WTC11 (cell line): ENCODE results near the gene GPR26. TPM values are rescaled to one million over a fixed set of nuclear protein-coding genes. Genes with fewer than 3 reads are reported as not detected.

Source experiments
- ATAC-seq: fragments of 200-7000 bp; cut with Tn5 transposase; 2 replicates; pipeline ENCODE4 v1.10.0; 2021; ENCODE audit warnings: mild to moderate bottlenecking, moderate library complexity
- CTCF ChIA-PET: fragments of 300-600 bp; sonication (Branson Sonifier 250); formaldehyde crosslinking; loops from one replicate; lab custom pipeline; 2021; ENCODE audit warnings: antibody characterized with exemption; lab: Charles Lee
- POLR2A ChIA-PET: fragments of 350-600 bp; sonication (Branson Sonifier 250); formaldehyde crosslinking; loops from one replicate; lab custom pipeline; 2021; ENCODE audit warnings: antibody characterized with exemption; lab: Charles Lee
- DNase-seq: peaks from one replicate; pipeline ENCODE4 v3.0.0; 2021; ENCODE audit warnings: low spot score
- H3K27ac Mint-ChIP-seq: 2 replicates; pipeline ENCODE4 v1.8.0; 2021; ENCODE audit warnings: mixed read lengths
- H3K27me3 Mint-ChIP-seq: 2 replicates; pipeline ENCODE4 v1.8.0; 2021; ENCODE audit warnings: low read depth, mild to moderate bottlenecking, moderate library complexity, mixed read lengths
- H3K36me3 Mint-ChIP-seq: 2 replicates; pipeline ENCODE4 v1.8.0; 2021; ENCODE audit warnings: mixed read lengths
- H3K4me1 Mint-ChIP-seq: 2 replicates; pipeline ENCODE4 v1.8.0; 2022; ENCODE audit warnings: mixed read lengths
- H3K4me3 Mint-ChIP-seq: 2 replicates; pipeline ENCODE4 v1.8.0; 2021; ENCODE audit warnings: mild to moderate bottlenecking, moderate library complexity, mixed read lengths
- H3K9me3 Mint-ChIP-seq: 2 replicates; pipeline ENCODE4 v1.8.0; 2021; ENCODE audit warnings: mixed read lengths
- ATF6 ChIP-seq: sonication (generic); formaldehyde crosslinking; IDR thresholded peaks from 2 replicates; pipeline ENCODE4 v1.8.1; 2023; ENCODE audit warnings: mild to moderate bottlenecking, missing genetic modification reagents
- CBFB ChIP-seq: sonication (generic); formaldehyde crosslinking; IDR thresholded peaks from 2 replicates; pipeline ENCODE4 v1.8.1; 2022; ENCODE audit warnings: mild to moderate bottlenecking, low read depth, missing genetic modification reagents
- CTCF ChIP-seq: fragments of 200-600 bp; IDR thresholded peaks from 2 replicates; pipeline ENCODE4 v1.8.0; 2022; ENCODE audit warnings: antibody characterized with exemption
- FOXP1 ChIP-seq: sonication (generic); formaldehyde crosslinking; IDR thresholded peaks from 2 replicates; pipeline ENCODE4 v1.8.0; 2022; ENCODE audit warnings: missing genetic modification reagents, mild to moderate bottlenecking, moderate library complexity, borderline replicate concordance
- GRHL2 ChIP-seq: fragments of 250-450 bp; sonication (Bioruptor Pico); IDR thresholded peaks from 2 replicates; pipeline ENCODE4 v1.8.0; 2022; ENCODE audit warnings: mild to moderate bottlenecking, moderate library complexity; ENCODE audit not compliant: insufficient replicate concordance, severe bottlenecking
- GTF2I ChIP-seq: fragments of 250-450 bp; sonication (Bioruptor Pico); conservative IDR thresholded peaks from 2 replicates; pipeline ENCODE4 v1.4.0; 2021; ENCODE audit warnings: mild to moderate bottlenecking
- IRF2 ChIP-seq: sonication (generic); formaldehyde crosslinking; IDR thresholded peaks from 2 replicates; pipeline ENCODE4 v1.8.0; 2022; ENCODE audit warnings: low read depth, missing genetic modification reagents, borderline replicate concordance
- MAX ChIP-seq: sonication (generic); formaldehyde crosslinking; IDR thresholded peaks from 2 replicates; pipeline ENCODE4 v1.8.0; 2022; ENCODE audit warnings: mild to moderate bottlenecking, missing genetic modification reagents
- MXD4 ChIP-seq: fragments of 250-450 bp; sonication (Bioruptor Pico); IDR thresholded peaks from 2 replicates; pipeline ENCODE4 v1.8.0; 2021; ENCODE audit warnings: mild to moderate bottlenecking, moderate library complexity, borderline replicate concordance
- NR3C1 ChIP-seq: sonication (generic); formaldehyde crosslinking; conservative IDR thresholded peaks from 2 replicates; pipeline ENCODE4 v1.8.1; 2023; ENCODE audit warnings: low read depth, mild to moderate bottlenecking, missing genetic modification reagents
- SMAD3 ChIP-seq: sonication (generic); formaldehyde crosslinking; IDR thresholded peaks from 2 replicates; pipeline ENCODE4 v1.8.0; 2022; ENCODE audit warnings: missing genetic modification reagents, mild to moderate bottlenecking, borderline replicate concordance
- SOX15 ChIP-seq: fragments of 250-450 bp; sonication (Bioruptor Pico); IDR thresholded peaks from 2 replicates; pipeline ENCODE4 v1.9.0; 2021; ENCODE audit warnings: mild to moderate bottlenecking
- ZNF121 ChIP-seq: sonication (generic); formaldehyde crosslinking; IDR thresholded peaks from 2 replicates; pipeline ENCODE4 v1.8.0; 2023; ENCODE audit warnings: missing genetic modification reagents
- ZNF138 ChIP-seq: sonication (generic); formaldehyde crosslinking; conservative IDR thresholded peaks from 2 replicates; pipeline ENCODE4 v1.8.1; 2022; ENCODE audit warnings: mild to moderate bottlenecking, moderate library complexity, missing genetic modification reagents
- ZNF219 ChIP-seq: sonication (generic); formaldehyde crosslinking; IDR thresholded peaks from 2 replicates; pipeline ENCODE4 v1.8.0; 2023; ENCODE audit warnings: missing genetic modification reagents, mild to moderate bottlenecking, borderline replicate concordance
- ZNF263 ChIP-seq: sonication (generic); formaldehyde crosslinking; IDR thresholded peaks from 2 replicates; pipeline ENCODE4 v1.8.1; 2022; ENCODE audit warnings: low read depth, mild to moderate bottlenecking, moderate library complexity, missing genetic modification reagents
- ZNF512 ChIP-seq: sonication (generic); formaldehyde crosslinking; IDR thresholded peaks from 2 replicates; pipeline ENCODE4 v1.8.1; 2022; ENCODE audit warnings: missing genetic modification reagents, borderline replicate concordance
- total RNA-seq: library from RNA; stranded (reverse); gene quantifications from 3 replicates; pipeline ENCODE4 v1.2.3, GENCODE V29; 2021
- TF ChIP-seq, protein P1 (sequence below): fragments of 250-450 bp; sonication (Bioruptor Pico); IDR thresholded peaks from 2 replicates; pipeline ENCODE4 v1.8.0; 2021; ENCODE audit warnings: mild to moderate bottlenecking
- TF ChIP-seq, protein P2 (sequence below): sonication (generic); formaldehyde crosslinking; IDR thresholded peaks from 2 replicates; pipeline ENCODE4 v1.8.1; 2023; ENCODE audit warnings: mild to moderate bottlenecking, missing genetic modification reagents
- TF ChIP-seq, protein P3 (sequence below): sonication (generic); formaldehyde crosslinking; IDR thresholded peaks from 2 replicates; pipeline ENCODE4 v1.8.1; 2022; ENCODE audit warnings: mild to moderate bottlenecking, moderate library complexity, missing genetic modification reagents
- TF ChIP-seq, protein P4 (sequence below): fragments of 250-450 bp; sonication (Bioruptor Pico); IDR thresholded peaks from 2 replicates; pipeline ENCODE4 v1.9.0; 2021; ENCODE audit warnings: mild to moderate bottlenecking
- TF ChIP-seq, protein P5 (sequence below): sonication (generic); formaldehyde crosslinking; IDR thresholded peaks from 2 replicates; pipeline ENCODE4 v1.8.1; 2023; ENCODE audit warnings: mild to moderate bottlenecking, missing genetic modification reagents, moderate library complexity

GPR26 gene
- total RNA-seq, 1 experiment from 2014 or later, result 0.07 TPM

GRCh38 chr10:123645615-123646014, 20.5 kb upstream of the GPR26 start:
- ATAC-seq (no peak), DNase-seq (no peak)
- H3K27me3 Mint-ChIP-seq, result no peaks in the 10 kb centered on the region; the same call in 1 of the 2 replicates
- no peaks in the 10 kb centered on the region for H3K9me3 Mint-ChIP-seq
- no peak overlapping the region for H3K27ac Mint-ChIP-seq
- CTCF ChIA-PET, result no interaction called here
- no peak for TF ChIP-seq MAX
- TF ChIP-seq, protein P1, sequence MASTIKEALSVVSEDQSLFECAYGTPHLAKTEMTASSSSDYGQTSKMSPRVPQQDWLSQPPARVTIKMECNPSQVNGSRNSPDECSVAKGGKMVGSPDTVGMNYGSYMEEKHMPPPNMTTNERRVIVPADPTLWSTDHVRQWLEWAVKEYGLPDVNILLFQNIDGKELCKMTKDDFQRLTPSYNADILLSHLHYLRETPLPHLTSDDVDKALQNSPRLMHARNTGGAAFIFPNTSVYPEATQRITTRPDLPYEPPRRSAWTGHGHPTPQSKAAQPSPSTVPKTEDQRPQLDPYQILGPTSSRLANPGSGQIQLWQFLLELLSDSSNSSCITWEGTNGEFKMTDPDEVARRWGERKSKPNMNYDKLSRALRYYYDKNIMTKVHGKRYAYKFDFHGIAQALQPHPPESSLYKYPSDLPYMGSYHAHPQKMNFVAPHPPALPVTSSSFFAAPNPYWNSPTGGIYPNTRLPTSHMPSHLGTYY (CRISPR knock-in tag), result no peak
- H3K36me3 Mint-ChIP-seq, result no peaks in the 10 kb centered on the region
- no peak overlapping the region for H3K4me3 Mint-ChIP-seq
- peaks cover 28% of the 10 kb centered on the region for H3K4me1 Mint-ChIP-seq
- POLR2A ChIA-PET, result no interaction called here

DNA sequence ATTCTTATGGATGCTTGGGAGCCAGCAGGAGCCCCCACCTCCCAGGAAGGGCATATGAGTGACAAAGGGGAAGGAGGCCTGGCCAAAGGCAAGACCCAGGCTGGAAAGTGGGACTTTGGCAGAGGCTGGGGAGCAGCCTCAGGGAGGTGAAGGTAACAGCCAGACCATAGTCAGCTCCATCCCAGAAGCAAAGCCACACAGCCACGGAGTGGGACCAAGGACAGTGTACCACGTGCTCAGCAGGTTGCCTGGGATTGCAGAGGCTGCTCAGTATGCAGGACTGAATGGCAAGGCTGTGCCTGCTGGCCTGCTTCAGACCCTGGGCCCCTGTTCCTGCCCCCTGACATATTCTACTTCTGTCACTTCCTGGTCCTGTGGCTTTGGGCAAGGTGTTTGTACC, 17.6 kb upstream of the GPR26 start:
- no peaks in the 10 kb centered on the region for H3K36me3 Mint-ChIP-seq
- DNase-seq (no peak), ATAC-seq (no peak)
- no peak overlapping the region for H3K4me3 Mint-ChIP-seq
- no peaks in the 10 kb centered on the region; the same call in 1 of the 2 replicates for H3K27me3 Mint-ChIP-seq
- POLR2A ChIA-PET, result no interaction called here
- H3K9me3 Mint-ChIP-seq, result no peaks in the 10 kb centered on the region
- CTCF ChIA-PET, result interaction anchor here (0.8 to 1.2 kb wide), 3 partner anchors 15 to 75 kb away, joined by 3 read pairs; no protein-coding TSS in a partner anchor
- peaks cover 6% of the 10 kb centered on the region; the same call in 1 of the 2 replicates for H3K4me1 Mint-ChIP-seq
- TF ChIP-seq, protein P2, sequence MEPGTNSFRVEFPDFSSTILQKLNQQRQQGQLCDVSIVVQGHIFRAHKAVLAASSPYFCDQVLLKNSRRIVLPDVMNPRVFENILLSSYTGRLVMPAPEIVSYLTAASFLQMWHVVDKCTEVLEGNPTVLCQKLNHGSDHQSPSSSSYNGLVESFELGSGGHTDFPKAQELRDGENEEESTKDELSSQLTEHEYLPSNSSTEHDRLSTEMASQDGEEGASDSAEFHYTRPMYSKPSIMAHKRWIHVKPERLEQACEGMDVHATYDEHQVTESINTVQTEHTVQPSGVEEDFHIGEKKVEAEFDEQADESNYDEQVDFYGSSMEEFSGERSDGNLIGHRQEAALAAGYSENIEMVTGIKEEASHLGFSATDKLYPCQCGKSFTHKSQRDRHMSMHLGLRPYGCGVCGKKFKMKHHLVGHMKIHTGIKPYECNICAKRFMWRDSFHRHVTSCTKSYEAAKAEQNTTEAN, result no peak
- TF ChIP-seq ZNF512 (CRISPR knock-in tag) (no peak), ZNF219 (no peak), ZNF138 (CRISPR knock-in tag) (no peak), ATF6 (no peak), IRF2 (CRISPR knock-in tag) (no peak), SMAD3 (CRISPR knock-in tag) (no peak), GRHL2 (no peak), CTCF (no peak), SOX15 (no peak), MXD4 (CRISPR knock-in tag) (no peak), FOXP1 (CRISPR knock-in tag) (no peak), GTF2I (CRISPR knock-in tag) (no peak), ZNF263 (CRISPR knock-in tag) (no peak), NR3C1 (CRISPR knock-in tag) (no peak), CBFB (no peak), ZNF121 (CRISPR knock-in tag) (no peak)
- TF ChIP-seq, protein P3, sequence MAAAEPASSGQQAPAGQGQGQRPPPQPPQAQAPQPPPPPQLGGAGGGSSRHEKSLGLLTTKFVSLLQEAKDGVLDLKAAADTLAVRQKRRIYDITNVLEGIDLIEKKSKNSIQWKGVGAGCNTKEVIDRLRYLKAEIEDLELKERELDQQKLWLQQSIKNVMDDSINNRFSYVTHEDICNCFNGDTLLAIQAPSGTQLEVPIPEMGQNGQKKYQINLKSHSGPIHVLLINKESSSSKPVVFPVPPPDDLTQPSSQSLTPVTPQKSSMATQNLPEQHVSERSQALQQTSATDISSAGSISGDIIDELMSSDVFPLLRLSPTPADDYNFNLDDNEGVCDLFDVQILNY, result no peak
- TF ChIP-seq, protein P4, sequence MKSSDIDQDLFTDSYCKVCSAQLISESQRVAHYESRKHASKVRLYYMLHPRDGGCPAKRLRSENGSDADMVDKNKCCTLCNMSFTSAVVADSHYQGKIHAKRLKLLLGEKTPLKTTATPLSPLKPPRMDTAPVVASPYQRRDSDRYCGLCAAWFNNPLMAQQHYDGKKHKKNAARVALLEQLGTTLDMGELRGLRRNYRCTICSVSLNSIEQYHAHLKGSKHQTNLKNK (CRISPR knock-in tag), result no peak
- TF ChIP-seq, protein P5, sequence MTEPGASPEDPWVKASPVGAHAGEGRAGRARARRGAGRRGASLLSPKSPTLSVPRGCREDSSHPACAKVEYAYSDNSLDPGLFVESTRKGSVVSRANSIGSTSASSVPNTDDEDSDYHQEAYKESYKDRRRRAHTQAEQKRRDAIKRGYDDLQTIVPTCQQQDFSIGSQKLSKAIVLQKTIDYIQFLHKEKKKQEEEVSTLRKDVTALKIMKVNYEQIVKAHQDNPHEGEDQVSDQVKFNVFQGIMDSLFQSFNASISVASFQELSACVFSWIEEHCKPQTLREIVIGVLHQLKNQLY, result no peak
- TF ChIP-seq, all 79 proteins: peak for 0
- no peak overlapping the region for H3K27ac Mint-ChIP-seq
